ENCODE data around the gene GPHA2.

- TF ChIP-seq CTCF (IDR thresholded peaks at IDR 0.05; ENCODE audit: low read length), result no peak
- no peak for TF ChIP-seq EZH2phosphoT487 (IDR thresholded peaks at IDR 0.05; ENCODE audit: low read length)
- no peak for TF ChIP-seq EZH2 (optimal IDR thresholded peaks at IDR 0.05; ENCODE audit: low read depth, low read length)
Measured at GRCh38 chr11:64929625-64930024, 6.1 kb downstream of the GPHA2 start.
